GM18858 (cell line): Measurements from ENCODE around the gene SESN3.
"Not testable (repeated sequence)": the region's sequence is repeated elsewhere in the genome, so short reads cannot be mapped to it uniquely, and the experiment has no call there.

Experiments used
- ATAC-seq: cut with Tn5 transposase; IDR thresholded peaks from one replicate; pipeline ENCODE4 v1.9.1; 2021; ENCODE audit not compliant: unreplicated experiment

Gene SESN3

GRCh38 chr11:95227060-95227459, 3.9 kb downstream of the SESN3 start:
- not testable (repeated sequence) for ATAC-seq

GRCh38 chr11:95222817-95223216, 8.2 kb downstream of the SESN3 start:
- no peak for ATAC-seq

- no peak for ATAC-seq
Measured at GRCh38 chr11:95219599-95219998, 11.4 kb downstream of the SESN3 start.

- ATAC-seq, result no peak
Measured at GRCh38 chr11:95218149-95218548, 12.9 kb downstream of the SESN3 start.

GRCh38 chr11:95212609-95213008, 18.4 kb downstream of the SESN3 start:
- ATAC-seq, result no peak

- not testable (repeated sequence) for ATAC-seq
Measured at GRCh38 chr11:95209535-95209934, 21.5 kb downstream of the SESN3 start.

- ATAC-seq, result no peak
Measured at GRCh38 chr11:95200781-95201457, 30.1 kb downstream of the SESN3 start.

GRCh38 chr11:95195831-95196230, 35.2 kb downstream of the SESN3 start:
- ATAC-seq, result no peak

- ATAC-seq, result no peak
Measured at GRCh38 chr11:95193541-95193940, 37.5 kb downstream of the SESN3 start.

- ATAC-seq, result no peak
Measured at GRCh38 chr11:95192717-95193116, 38.3 kb downstream of the SESN3 start.

- ATAC-seq, result no peak
Measured at GRCh38 chr11:95187723-95188122, 43.3 kb downstream of the SESN3 start.

- no peak for ATAC-seq
Measured at GRCh38 chr11:95182397-95182796, 48.6 kb downstream of the SESN3 start.

- no peak for ATAC-seq
Measured at GRCh38 chr11:95175818-95176380, 55.1 kb downstream of the SESN3 start.

- no peak for ATAC-seq
Measured at GRCh38 chr11:95170294-95170693, 60.7 kb downstream of the SESN3 start.

GRCh38 chr11:95166781-95167180, 64.2 kb downstream of the SESN3 start:
- ATAC-seq, result no peak

GRCh38 chr11:95165638-95166037, 65.4 kb downstream of the SESN3 start:
- no peak for ATAC-seq

- no peak for ATAC-seq
Measured at GRCh38 chr11:95163106-95163505, 67.9 kb downstream of the SESN3 start.

GRCh38 chr11:95161248-95161647, 69.8 kb downstream of the SESN3 start:
- ATAC-seq, result no peak

GRCh38 chr11:95157824-95158223, 73.2 kb downstream of the SESN3 start:
- no peak for ATAC-seq

- ATAC-seq, result no peak
Measured at GRCh38 chr11:95156916-95157541, 74.0 kb downstream of the SESN3 start.

GRCh38 chr11:95156133-95156721, 74.8 kb downstream of the SESN3 start:
- ATAC-seq, result no peak

GRCh38 chr11:95155385-95155784, 75.6 kb downstream of the SESN3 start:
- no peak for ATAC-seq
